ENCODE data around the gene MYO10.
A peak's percentile ranks its signal among the peaks of the same experiment; 100 is the strongest.

Gene MYO10

DNA sequence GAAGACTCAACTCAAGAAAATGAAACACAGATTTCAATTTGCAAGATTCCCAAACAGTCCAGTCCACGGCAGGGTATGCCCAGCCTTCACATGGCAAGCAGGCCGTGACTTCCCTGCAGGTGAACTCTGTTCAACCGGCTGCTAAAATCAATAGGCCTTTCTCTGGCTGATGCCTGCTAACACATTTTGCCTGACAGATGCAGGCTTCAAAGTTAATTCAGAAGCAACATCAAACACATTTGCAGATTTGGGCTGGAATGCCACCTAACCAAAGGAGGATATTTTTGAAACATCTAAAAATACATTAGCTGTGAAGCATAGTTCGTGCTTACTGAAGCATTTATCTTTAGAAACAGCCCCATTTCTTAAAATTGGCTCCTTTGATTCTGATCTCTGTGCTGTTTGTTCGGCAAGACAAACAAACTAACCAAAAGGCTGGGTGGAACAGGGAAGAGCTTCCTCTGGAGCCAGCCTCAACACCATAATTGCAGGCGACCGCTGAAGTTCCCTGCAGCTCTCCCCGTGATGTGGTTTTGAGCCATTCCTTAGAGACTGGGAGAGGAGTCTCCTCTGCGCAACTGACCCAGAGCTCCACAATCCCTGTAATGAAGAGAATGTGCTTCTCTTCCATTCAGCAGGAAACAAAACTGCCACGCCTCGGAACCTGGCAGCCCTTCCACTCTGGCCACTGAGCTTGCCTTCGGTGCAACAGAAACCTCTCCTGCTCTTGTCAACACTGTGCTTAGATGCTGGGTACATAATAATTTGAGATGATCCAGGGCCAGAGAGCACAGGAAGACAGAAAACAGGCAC, 126.5 kb downstream of the MYO10 start:
- no peak for DNase-seq

DNA sequence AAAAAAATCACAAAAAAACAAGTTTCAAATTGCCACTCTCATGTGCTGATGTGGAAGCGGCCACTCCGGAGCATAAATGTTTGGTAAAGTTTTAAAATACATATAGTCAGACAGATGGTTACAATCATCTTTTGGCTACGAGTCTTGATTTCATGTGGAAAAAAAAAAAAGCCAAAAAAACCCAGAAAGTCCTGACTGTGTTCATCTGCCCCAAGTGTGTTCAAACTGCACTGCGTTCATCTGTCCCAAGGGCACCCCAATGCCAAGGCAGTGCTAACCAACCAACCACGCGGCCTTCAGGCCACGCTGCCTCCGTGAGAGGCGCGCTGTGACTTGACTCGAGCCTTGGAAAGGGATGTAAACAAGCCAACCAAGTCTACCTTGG, 127.1 kb downstream of the MYO10 start:
- no peak for DNase-seq

DNA sequence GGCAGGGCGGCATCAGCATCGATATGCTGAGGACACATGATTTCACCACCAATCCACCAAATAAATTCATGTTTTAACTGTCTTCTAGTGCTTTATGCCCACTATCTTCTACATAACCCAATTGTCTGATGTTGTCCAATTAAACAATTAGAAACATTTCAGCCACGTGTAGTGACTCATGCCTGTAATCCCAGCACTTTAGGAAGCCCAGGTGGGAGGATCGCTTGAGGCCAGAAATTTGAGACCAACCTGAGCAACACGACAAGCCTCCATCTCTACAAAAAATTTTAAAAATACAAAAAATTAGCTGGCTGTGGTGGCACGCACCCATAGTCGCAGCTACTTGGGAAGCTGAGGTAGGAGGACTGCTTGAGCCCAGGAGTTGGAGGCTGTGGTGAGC, 128.1 kb downstream of the MYO10 start:
- no peak for DNase-seq

DNA sequence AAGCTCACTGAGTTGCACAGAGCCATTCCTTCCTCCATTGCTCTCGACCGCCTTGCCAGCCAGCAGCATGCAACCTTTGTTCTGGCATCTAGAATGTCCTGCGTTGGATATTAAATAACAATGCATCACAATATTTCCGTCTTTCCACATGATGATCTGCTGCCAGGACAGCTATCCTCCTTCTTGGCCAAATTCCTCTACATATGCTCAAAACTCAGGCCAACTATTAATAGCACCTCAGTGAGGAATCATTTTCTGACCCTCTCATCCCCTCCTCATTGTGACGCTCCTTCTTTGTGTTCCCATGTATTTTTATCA, 128.6 kb downstream of the MYO10 start:
- DNase-seq: no peak

DNA sequence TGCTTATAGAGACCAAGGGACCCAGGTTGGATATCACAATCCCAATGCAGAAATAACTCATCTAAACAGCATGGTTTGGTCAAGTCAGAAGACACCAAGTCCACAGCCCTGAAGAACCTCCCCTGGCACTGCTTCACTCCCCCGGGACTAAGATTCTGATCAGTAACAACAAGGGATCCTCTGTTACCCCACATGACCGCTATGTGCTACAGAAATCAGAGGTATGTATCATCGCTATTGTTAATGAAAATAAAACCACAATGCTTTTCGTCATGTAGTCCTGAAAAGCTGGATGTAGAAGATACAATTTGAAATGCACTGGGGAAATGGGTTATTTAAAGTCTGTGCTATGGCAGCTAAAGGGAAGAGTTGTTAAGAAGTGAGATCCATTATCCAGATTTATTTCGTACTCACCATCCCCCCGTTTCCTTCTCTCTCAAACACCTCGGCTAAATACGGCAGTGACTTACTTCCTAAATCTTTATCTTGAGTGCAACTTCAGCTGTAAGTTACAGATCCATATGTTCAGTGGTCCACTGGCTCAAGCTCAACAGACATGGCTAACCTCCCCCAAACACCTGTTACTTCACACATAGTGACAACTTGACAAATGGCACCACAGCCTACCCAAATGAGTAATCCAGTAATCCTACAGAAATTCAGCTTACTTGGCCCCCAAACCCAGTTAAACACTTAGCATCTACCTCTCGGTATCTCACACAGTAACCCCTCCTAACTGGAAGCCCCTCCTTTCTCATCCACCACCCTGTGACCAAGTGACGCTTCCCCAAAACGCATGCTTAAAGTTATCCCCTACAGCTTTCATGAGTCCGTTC, 129.2 kb downstream of the MYO10 start:
- DNase-seq: no peak

DNA sequence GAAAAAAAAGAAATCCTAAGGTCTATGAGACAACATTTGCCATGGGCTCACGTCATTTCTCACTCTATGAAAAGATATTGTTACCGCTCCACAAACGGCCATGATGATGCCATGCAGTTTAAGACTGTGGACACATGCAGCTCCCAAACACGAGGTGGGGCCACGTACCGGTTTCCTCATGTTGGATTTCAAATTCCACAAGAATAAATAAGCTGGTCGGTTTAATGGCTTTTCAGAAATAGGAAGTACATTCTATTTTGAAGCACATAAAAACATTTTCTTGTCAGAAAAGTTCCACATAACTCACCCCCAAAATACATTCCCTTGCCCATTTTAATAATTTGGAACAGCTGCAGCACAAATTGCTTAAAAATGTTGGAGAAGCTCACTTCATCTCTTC, 130.6 kb downstream of the MYO10 start:
- DNase-seq: no peak

DNA sequence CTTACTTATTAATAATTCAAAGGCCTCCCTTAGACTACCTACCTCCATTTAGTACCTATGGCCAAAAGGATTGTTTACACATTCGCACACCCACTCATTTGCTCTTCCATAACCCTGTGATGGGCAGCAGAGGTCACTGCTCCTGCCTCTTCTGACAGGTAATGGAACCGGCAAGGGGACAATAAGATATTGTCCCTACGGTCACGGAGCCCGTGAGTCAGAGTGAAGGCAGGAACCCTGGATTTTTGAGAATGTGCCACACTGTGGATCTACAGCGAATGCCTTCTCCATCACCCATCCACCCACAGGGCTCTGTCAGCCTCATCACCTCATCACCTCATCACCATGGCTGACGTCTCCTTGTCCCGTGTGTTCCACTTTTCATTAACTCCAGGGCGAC, 132.3 kb downstream of the MYO10 start:
- no peak for DNase-seq

DNA sequence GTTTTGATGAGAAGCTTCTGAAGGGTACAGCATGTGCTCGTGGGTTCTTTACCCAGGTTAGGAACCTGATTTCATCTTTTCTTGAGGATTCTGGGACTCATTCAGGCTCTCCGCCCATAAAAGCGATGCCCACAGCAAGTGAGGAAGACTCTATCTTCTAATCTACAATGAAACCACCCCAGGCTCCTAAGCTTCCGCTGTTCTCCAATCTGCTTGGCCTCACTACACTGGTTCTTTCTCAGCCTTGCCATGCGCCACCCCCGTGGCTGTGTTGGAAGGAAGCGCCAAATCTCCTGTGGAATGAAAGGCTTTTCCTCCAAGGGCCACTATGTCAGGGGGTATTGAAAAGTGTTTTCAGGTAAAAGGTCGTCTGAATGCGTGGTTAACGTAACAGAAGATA, 135.6 kb downstream of the MYO10 start:
- DNase-seq: no peak

DNA sequence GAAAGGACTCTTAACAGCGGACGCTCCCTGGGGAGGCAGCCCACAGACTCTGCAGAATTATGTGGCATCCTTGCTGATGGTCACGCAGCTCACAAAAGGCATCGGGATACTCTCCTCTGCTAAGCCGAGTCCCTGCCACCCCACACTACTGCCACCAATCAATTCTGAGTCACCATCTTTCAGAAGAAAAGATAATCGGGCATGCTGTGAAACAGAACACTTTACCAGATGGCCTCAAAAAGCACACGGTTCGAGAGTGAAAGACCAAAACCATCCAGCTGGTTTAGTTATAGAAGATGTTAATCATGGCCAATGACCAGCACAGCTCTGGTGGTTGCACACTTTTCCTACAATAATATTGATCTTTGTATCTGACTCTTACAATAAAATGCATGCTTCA, 136.3 kb downstream of the MYO10 start:
- no peak for DNase-seq

DNA sequence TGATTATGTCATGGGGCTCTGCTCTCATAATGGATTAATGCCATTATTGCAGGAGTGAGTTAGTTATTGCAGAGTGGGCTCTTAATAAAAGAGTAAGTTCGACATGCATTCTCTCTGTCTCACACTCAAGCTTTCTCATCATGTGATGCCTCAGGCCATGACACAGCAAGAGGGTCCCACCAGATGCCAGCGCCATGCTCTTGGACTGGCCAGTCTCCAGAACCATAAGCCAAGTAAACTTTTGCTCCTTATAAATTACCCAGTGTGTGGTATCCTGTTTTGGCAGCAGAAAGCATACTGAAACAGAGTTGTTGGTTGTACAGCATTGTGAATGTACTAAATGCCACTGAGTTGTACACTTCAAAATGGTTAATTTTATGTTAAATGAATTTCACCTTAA, 138.1 kb downstream of the MYO10 start:
- no peak for DNase-seq

DNA sequence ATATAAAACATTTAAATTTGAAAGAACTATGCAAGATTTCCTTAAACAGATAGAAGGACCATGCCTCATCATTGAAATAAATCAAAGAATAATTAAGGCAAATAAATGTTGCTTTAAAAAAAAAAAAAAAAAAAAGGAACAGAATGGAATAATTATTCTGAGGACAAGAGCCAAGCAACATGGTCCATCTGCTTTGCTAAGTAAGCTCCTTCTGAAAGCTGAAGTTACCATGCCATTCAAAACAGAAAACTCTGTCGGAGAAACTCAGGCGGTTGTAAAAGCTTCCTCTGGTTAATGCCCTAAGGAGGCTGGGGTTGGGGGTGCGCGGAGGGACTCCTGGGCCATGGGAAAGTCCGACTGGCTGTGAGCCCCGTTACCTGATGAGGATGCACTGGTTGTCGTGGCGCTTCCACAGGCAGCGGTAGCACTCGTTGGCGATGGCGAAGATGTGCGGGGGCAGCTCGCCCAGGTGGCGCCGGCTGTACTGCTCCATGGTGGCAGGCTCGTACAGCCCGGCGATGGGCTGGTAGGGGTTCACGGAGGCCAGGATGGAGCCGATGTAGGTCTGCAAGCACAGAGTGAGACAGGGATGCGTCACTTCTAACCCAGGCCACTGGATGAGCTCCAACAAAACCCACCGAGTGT, 141.7 kb downstream of the MYO10 start:
- no peak for DNase-seq

DNA sequence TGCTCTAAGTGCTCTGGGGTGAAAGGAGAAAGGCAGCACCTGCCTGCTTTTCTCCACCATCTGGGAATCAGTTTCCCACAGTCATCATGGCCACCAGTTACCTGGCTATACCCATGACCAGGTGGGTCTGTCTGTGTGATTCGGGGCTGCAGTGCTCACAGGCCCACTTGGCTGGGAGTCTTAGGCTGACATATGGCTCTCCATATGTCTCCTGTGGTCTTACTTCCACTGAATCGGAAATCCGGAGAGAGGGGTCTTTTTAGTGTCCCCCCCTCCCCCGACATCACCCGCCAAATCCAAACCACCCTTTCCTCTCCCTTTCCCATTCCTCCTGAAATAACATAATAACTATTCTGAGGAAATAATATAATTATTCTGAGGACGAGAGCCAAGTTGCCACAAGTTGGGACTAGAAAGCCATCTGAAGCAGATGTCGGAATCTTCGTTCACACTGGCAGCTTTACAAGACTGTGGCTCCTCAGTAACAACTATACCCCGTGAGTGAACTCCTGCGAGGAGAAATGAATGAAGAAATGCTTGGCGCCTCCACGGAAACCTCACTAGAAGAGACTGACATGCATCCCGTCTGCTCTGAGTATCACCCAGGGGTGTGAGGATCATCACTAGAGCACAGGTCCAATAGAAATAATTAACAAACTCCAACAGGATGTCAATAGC, 143.4 kb downstream of the MYO10 start:
- no peak for DNase-seq

DNA sequence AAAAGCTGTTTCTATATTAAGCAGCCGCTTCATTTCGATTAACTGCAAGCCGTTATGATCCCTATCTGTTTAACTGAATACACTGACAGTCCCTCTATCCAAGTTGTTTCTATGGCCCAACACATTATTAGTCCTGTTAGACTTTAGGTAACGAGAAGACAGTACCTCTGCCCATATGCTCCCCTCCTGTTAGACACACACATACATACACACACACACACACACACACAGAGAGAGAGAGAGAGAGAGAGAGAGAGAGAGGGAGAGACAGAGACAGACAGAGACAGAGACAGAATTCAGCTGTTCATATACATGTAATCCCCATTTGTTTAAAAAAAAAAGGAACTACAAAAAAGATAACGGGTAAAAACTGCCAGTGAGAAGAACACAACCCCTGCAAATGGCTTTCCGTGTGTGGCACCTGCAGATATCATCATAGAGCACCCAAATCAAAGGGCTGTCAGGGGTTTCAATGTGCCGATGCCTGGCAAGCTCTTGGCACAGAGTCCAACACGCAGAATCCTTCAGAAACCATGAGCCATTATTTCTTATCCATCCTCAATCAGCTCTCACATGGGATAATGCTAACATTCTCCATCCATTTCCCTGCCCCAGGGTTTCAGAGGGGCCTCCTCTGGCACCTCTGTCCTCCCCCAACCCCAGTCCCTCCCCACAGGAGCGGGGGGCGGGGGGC, 144.0 kb downstream of the MYO10 start:
- no peak for DNase-seq

DNA sequence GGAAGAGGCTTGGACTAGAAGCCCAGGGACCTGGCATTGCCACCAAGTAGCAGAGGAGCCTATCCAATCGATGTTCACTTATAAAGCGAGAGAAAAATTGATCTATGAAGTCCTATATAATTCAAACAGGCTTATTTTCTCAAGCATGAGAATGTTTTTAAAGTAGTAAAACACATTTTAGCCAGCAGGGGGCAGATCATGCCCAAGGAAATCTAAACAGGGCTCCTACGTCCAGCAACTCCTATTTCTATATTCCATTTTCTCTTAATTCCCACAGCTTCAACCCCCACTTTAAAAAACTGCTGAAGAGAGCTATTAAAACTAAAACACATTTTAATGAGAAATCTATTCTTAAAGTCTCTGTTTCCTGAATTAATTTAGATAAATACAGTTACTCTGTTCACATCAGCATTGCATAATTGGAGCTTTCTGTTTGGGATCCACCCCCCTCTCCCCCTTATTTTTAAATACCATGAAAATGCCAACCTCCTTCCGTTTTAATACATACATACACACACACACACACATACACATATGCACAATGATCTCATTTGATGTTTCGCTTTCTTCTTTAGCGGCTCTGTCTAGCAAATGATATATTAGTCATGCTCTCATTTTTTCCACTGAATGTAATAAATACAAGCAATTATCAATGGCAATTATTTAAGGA, 144.9 kb downstream of the MYO10 start:
- DNase-seq: peak in 1 of 2 experiments; percentile 21

DNA sequence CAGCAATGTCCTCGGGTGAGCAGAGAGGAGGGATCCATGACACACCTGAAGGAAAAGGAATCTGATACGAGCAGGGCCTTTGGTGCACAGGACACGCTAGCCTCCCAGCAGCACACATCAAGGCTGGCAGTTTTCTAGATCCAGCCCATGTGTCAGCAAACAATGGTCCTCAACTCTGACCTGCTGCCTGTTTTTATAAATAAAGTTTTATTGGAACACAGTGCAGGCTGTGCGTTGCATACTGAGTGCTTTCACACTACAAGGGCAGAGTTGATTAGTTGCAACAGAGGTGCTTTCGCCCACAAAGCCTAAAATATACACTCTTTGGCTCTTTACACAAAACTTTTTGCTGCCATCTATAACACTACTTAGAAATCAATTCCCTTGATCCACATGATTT, 147.1 kb downstream of the MYO10 start:
- no peak for DNase-seq

DNA sequence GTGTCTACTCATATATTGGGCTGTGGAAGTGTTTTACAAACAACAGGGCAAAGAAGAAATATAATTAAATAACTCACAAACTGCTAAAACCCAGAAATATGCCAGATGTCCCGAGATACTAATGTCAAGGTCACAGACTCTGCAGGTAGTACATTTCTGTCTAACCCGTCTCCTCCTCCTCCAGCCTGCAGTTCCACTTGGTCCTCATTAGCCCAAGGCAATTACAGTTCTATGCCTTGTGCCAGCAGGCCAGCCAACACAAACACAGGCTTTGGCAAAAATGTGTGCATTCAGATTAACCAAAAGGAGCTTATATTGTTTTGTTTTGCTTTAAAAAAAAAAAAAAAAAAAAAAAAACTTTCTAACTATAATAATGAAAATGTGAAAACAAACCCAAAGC, 148.8 kb downstream of the MYO10 start:
- DNase-seq: no peak

DNA sequence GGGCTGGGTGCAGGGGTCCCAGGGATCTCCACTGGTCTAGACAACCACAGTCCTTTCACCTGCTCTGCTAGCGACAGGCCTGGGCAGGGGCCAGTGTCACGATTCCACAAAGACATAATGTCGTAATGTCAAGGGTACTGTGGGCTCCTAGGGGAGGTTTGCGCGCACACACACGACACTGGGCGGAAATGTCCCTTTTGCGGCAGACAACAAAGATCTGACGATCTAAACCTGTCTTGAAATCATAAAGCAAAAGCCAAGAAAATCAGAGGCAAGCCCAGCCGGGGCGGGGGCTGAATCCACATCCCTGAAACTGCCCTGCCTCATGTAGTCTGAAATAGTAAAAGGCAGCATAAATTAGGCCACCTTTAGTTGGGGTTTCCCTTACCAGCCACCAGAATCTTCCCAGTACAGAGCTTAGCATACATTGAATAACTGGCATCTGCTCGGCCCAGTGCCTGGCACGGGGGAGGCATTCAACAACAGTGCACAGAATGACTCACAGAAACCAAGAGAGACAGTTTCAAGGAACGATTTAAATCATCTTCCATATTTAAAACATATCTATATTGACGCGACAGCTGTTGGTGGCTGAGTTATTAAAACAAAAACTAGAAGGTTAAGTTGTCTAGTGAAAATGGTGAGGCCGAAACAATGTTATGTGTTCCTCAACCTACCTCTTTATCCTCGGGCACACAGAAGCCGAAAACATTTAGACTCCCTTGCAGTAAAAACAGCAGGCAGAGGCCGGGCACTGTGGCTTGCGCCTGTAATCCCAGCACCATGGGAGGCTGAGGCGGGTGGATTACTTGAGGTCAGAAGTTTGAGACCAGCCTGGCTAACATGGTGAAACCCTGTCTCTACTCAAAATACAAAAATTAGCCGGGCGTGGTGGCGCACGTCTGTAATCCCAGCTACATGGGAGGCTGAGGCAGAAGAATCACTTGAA, 151.0 kb downstream of the MYO10 start:
- peak; percentile 59 to 68 for DNase-seq

DNA sequence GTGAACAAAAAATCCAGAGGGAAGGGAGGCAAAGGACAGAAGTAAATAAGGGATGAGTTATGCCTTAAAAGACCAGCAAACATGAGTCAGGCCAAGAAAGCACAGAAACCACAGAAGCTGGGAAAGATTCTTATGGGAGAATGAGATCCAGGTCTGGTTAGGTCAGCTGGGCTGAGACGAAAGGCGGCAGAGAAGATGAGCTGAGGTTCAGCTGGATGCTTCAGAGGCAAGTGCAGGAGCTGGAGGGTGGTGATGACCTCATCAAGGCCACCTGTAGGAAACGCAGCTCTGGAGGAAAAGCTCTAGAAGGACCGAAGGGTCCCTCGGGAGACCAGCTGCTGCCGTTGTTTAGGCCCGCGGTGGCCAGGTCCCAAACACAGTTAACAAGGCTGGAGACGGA, 152.0 kb downstream of the MYO10 start:
- DNase-seq: no peak

DNA sequence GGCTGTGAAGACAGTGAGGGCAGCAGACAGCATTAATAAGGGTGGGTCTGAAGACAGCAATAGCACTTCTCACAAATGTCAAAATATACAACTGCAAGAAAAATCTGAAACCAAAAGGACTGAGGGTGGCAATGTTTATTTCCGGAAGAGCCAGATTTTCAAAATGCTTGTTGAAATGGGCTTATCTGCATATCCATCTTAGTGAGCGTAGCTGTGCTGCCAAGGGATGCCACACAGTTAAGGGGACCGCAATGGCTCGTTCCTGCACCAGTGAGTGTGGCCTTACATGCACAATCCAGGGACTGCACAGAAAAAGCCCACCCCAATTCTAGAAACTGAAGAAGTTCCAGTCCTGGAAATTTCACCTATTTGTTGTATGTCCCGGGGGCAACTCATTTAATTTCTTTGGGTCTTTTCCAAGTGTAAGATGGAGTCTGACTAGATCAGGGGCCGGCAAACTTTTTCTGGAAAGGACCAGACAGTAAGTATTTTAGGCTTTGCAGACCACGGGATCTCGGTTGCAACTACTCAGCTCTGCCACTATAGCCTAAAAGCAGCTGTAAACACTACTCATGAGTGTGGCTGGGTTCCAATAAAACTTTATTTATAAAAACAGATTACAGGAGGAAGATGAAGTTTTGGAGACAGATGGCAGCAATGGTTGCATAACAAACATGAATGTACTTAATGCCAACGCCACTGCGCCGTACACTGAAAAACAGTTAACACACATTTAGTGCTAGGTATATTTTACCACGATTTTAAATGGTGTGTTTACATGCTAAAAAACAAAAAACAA, 154.1 kb downstream of the MYO10 start:
- DNase-seq: no peak

DNA sequence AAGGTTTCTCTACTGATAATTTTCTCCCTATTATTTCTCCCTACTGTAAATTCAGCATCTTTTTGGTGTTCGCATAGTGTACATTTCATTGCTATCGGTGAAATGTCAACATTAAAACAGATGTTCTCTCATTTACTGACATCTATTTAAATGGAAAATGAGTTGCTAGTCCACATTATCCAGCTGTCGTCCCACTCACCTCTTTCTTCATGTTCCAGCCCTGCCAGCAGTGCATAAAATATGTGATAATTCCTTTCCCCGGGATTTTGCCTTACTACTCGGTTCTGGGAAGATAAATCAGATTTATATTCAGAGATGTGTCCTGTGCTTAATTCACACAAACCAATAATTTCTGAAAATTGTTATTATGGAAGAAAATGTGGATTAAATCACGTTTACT, 155.8 kb downstream of the MYO10 start:
- no peak for DNase-seq

Measured in activated T-cell treated with anti-CD3 and anti-CD28 coated beads, Interleukin-2, amount 50 U/mL, for 48 hours (primary cell).